NB4 (cell line): ENCODE measurements around the gene NR1H2.

Experiments
- DNase-seq: peaks from one replicate; pipeline ENCODE4 v3.0.0; 2010; ENCODE audit warnings: low read depth
- H3K4me3 ChIP-seq: one replicate; pipeline ENCODE4 v1.5.1; 2011; ENCODE audit warnings: mild to moderate bottlenecking, low read depth, low read length, moderate library complexity
- CTCF ChIP-seq: IDR thresholded peaks from one replicate; pipeline ENCODE4 v1.5.1; 2012; ENCODE audit warnings: low read depth, low read length
- MAX ChIP-seq: IDR thresholded peaks from 2 replicates; pipeline ENCODE4 v1.6.1; 2011; ENCODE audit warnings: low read depth, low read length
- MYC ChIP-seq: IDR thresholded peaks from 2 replicates; pipeline ENCODE4 v1.6.1; 2011; ENCODE audit warnings: low read depth, low read length
- POLR2A ChIP-seq: IDR thresholded peaks from 2 replicates; pipeline ENCODE4 v1.6.1; 2011; ENCODE audit warnings: mild to moderate bottlenecking; ENCODE audit not compliant: insufficient read length; ENCODE audit errors: extremely low read depth

Gene NR1H2

GRCh38 chr19:50357178-50358100 is 18.8 kb upstream of the NR1H2 start:
- peak; percentile 72 for TF ChIP-seq CTCF
- no peak for TF ChIP-seq MAX
- no peak for TF ChIP-seq MYC
- TF ChIP-seq POLR2A: no peak
- no peak overlapping the region for H3K4me3 ChIP-seq
- DNase-seq: peak; percentile 50

GRCh38 chr19:50358483-50359327 is 17.6 kb upstream of the NR1H2 start:
- no peak overlapping the region for H3K4me3 ChIP-seq
- no peak for DNase-seq
- no peak for TF ChIP-seq CTCF
- TF ChIP-seq POLR2A: no peak
- no peak for TF ChIP-seq MAX
- no peak for TF ChIP-seq MYC

- no peak for TF ChIP-seq MYC
- TF ChIP-seq POLR2A: no peak
- no peak for TF ChIP-seq MAX
- TF ChIP-seq CTCF: no peak
- H3K4me3 ChIP-seq: no peak overlapping the region
- no peak for DNase-seq
These were observed 16.9 kb upstream of the NR1H2 start for GRCh38 chr19:50359328-50359818.

- H3K4me3 ChIP-seq: no peak overlapping the region
- TF ChIP-seq CTCF: no peak
- no peak for TF ChIP-seq MYC
- TF ChIP-seq POLR2A: no peak
- TF ChIP-seq MAX: no peak
- no peak for DNase-seq
These were observed 14.8 kb upstream of the NR1H2 start for GRCh38 chr19:50361290-50362029.

GRCh38 chr19:50362030-50362412 is 14.2 kb upstream of the NR1H2 start:
- no peak overlapping the region for H3K4me3 ChIP-seq
- DNase-seq: no peak
- no peak for TF ChIP-seq MYC
- no peak for TF ChIP-seq CTCF
- no peak for TF ChIP-seq POLR2A
- no peak for TF ChIP-seq MAX
